ENCODE results near the gene DEFB114. TPM values are rescaled to one million over a fixed set of nuclear protein-coding genes. Genes with fewer than 3 reads are reported as not detected.

DEFB114 gene
- total and polyA plus RNA-seq, 2 donors (not counting 1 experiment from before 2014, with no cell fraction given): not detected

DNA sequence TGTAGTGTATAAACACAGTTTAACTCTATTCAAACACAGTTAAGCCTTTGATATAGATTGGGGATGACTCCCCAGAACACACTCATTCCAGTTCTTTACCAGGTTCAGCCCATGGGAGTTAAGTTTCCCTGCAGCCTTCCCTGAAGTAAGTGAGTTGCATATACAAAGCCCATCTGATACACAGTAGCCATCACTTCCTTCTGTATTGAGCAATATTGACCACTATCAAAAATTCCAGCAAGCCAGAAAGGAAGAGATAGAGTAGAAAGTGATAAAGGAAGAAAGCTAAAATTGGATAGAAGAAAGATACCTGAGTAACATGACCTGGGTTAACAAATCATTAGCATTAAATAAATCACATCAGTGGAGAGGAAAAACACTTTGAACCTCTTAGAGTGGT is 34.6 kb downstream of the DEFB114 start:
- H2AFZ ChIP-seq (ENCODE audit: insufficient read depth, low read depth, low read length, poor library complexity, severe bottlenecking): no peak overlapping the region
- Mint-ChIP-seq H3K9me3 (ENCODE audit: insufficient read depth) (no peaks in the 10 kb centered on the region), H3K27me3 (no peaks in the 10 kb centered on the region), H3K4me3 (no peak overlapping the region), H3K27ac (no peak overlapping the region), H3K4me1 (no peaks in the 10 kb centered on the region)
- no peak overlapping the region for H3K4me2 ChIP-seq (replicated peaks; ENCODE audit: low read depth, low read length, poor library complexity, severe bottlenecking)
- TF ChIP-seq EZH2 (IDR thresholded peaks at IDR 0.05; ENCODE audit: borderline replicate concordance, insufficient read depth, low read depth, low read length, poor library complexity, severe bottlenecking): no peak
- TF ChIP-seq, protein P1, sequence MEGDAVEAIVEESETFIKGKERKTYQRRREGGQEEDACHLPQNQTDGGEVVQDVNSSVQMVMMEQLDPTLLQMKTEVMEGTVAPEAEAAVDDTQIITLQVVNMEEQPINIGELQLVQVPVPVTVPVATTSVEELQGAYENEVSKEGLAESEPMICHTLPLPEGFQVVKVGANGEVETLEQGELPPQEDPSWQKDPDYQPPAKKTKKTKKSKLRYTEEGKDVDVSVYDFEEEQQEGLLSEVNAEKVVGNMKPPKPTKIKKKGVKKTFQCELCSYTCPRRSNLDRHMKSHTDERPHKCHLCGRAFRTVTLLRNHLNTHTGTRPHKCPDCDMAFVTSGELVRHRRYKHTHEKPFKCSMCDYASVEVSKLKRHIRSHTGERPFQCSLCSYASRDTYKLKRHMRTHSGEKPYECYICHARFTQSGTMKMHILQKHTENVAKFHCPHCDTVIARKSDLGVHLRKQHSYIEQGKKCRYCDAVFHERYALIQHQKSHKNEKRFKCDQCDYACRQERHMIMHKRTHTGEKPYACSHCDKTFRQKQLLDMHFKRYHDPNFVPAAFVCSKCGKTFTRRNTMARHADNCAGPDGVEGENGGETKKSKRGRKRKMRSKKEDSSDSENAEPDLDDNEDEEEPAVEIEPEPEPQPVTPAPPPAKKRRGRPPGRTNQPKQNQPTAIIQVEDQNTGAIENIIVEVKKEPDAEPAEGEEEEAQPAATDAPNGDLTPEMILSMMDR (IDR thresholded peaks at IDR 0.05): no peak
- ChIA-PET CTCF (no interaction called here), POLR2A (no interaction called here)
- intact Hi-C loops (cut with micrococcal nuclease): no loop called here
- ATAC-seq (ENCODE audit: low read depth) (no peak), DNase-seq (no peak)
- H3K4me3 ChIP-seq (ENCODE audit: control extremely low read depth in 1 of 5, extremely low read depth in 1 of 5, insufficient read depth in 1 of 5, low read depth in 2 of 5, low read length in 4 of 5): no peak overlapping the region
- H3K9me3 ChIP-seq (ENCODE audit: control extremely low read depth in 1 of 3, control insufficient read depth in 2 of 3, insufficient read depth in 1 of 3, low read length in 2 of 3): peaks cover 0 to 7% (median 0%) of the 10 kb centered on the region in 3 donors
- H4K20me1 ChIP-seq (ENCODE audit: control insufficient read depth, insufficient read depth, low read length, poor library complexity, severe bottlenecking): no peaks in the 10 kb centered on the region
- H3K79me2 ChIP-seq (ENCODE audit: control insufficient read depth, insufficient read depth, low read length): no peaks in the 10 kb centered on the region
- no peaks in the 10 kb centered on the region for H3K27me3 ChIP-seq (replicated peaks in 1 of 4; ENCODE audit: control extremely low read depth in 1 of 4, control insufficient read depth in 3 of 4, insufficient read depth in 4 of 4, low read length in 3 of 4)
- no peak overlapping the region for H3K9ac ChIP-seq (ENCODE audit: low read length)
- no peaks in the 10 kb centered on the region for H3K4me1 ChIP-seq (ENCODE audit: control insufficient read depth in 2 of 2, insufficient read depth in 2 of 2, low read length in 2 of 2)
- H3K27ac ChIP-seq (ENCODE audit: low read length in 2 of 2): no peak overlapping the region
- H3K36me3 ChIP-seq (replicated peaks in 1 of 2; ENCODE audit: control extremely low read depth in 1 of 2, control insufficient read depth in 1 of 2, extremely low read depth in 1 of 2, insufficient read depth in 2 of 2, low read length in 1 of 2): no peaks in the 10 kb centered on the region

DNA sequence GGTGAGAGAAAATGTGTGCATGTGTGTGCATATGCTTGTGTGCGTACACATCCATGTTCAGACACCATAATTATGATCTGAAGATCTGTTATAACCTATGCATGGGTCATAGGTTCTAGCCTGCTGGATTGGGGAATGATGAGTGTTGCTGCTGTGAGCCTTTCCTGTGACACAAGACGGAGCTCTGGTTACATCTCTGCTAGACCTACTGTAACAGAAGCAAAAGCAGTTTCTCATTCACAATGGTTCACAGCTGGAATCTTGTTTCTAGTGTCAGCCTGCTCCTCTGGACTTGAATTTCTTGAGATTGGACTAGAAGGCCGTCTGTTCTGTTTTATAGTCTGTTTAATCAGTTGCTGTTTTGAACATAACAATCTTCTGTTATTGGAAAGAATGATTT is 40.1 kb downstream of the DEFB114 start:
- no peak for DNase-seq
- H3K27ac ChIP-seq (ENCODE audit: low read length in 2 of 2): no peak overlapping the region
- intact Hi-C loops (cut with micrococcal nuclease): no loop called here
- 100% methylated on average over 1 of the region's 3 CpGs for WGBS (ENCODE audit: insufficient coverage)
- no peaks in the 10 kb centered on the region for H4K20me1 ChIP-seq (ENCODE audit: control insufficient read depth, insufficient read depth, low read length, poor library complexity, severe bottlenecking)
- H3K79me2 ChIP-seq (ENCODE audit: control insufficient read depth, insufficient read depth, low read length): no peaks in the 10 kb centered on the region
- H3K9me3 Mint-ChIP-seq (ENCODE audit: insufficient read depth): no peaks in the 10 kb centered on the region
- TF ChIP-seq, protein P1 (IDR thresholded peaks at IDR 0.05): no peak
- TF ChIP-seq EZH2 (IDR thresholded peaks at IDR 0.05; ENCODE audit: borderline replicate concordance, insufficient read depth, low read depth, low read length, poor library complexity, severe bottlenecking): no peak
- H3K27ac Mint-ChIP-seq: no peak overlapping the region
- H3K9me3 ChIP-seq (ENCODE audit: control extremely low read depth in 1 of 3, control insufficient read depth in 2 of 3, insufficient read depth in 1 of 3, low read length in 2 of 3): no peaks in the 10 kb centered on the region
- no peak overlapping the region for H3K4me2 ChIP-seq (replicated peaks; ENCODE audit: low read depth, low read length, poor library complexity, severe bottlenecking)
- H3K36me3 ChIP-seq (replicated peaks in 1 of 2; ENCODE audit: control extremely low read depth in 1 of 2, control insufficient read depth in 1 of 2, extremely low read depth in 1 of 2, insufficient read depth in 2 of 2, low read length in 1 of 2): no peaks in the 10 kb centered on the region
- H3K4me1 ChIP-seq (ENCODE audit: control insufficient read depth in 2 of 2, insufficient read depth in 2 of 2, low read length in 2 of 2): no peaks in the 10 kb centered on the region
- H3K4me1 Mint-ChIP-seq: no peaks in the 10 kb centered on the region
- no peak overlapping the region for H3K4me3 Mint-ChIP-seq
- ChIA-PET POLR2A (no interaction called here), CTCF (no interaction called here)
- H2AFZ ChIP-seq (ENCODE audit: insufficient read depth, low read depth, low read length, poor library complexity, severe bottlenecking): no peak overlapping the region
- ATAC-seq (ENCODE audit: low read depth): no peak
- no peak overlapping the region for H3K9ac ChIP-seq (ENCODE audit: low read length)
- peaks cover 0 to 1% (median 0%) of the 10 kb centered on the region in 4 experiments for H3K27me3 ChIP-seq (replicated peaks in 1 of 4; ENCODE audit: control extremely low read depth in 1 of 4, control insufficient read depth in 3 of 4, insufficient read depth in 4 of 4, low read length in 3 of 4)
- no peaks in the 10 kb centered on the region for H3K27me3 Mint-ChIP-seq
- H3K4me3 ChIP-seq (ENCODE audit: control extremely low read depth in 1 of 5, extremely low read depth in 1 of 5, insufficient read depth in 1 of 5, low read depth in 2 of 5, low read length in 4 of 5): no peak overlapping the region
